Vagina (tissue), 2 donors: Measurements from ENCODE around the gene MRPS11. TPM values are rescaled to one million over a fixed set of nuclear protein-coding genes. Genes with fewer than 3 reads are reported as not detected.

Experiments used
- DNase-seq, 2 donors: peaks; one replicate each; pipeline ENCODE4 v3.0.0-alpha.2; 2017; ENCODE audit errors: extremely low spot score in 2 of 2
- H3K27ac ChIP-seq: fragments of 200-600 bp; sonication (generic); one replicate; pipeline ENCODE4 v1.5.1; 2019
- H3K27me3 ChIP-seq: fragments of 200-600 bp; sonication (generic); one replicate; pipeline ENCODE4 v1.5.1; 2019
- H3K36me3 ChIP-seq, 2 donors: fragments of 200-600 bp; sonication (generic); one replicate each; pipeline ENCODE4 v1.5.1; 2017 to 2019
- H3K4me1 ChIP-seq: fragments of 200-600 bp; sonication (generic); one replicate; pipeline ENCODE4 v1.5.1; 2019
- H3K4me3 ChIP-seq, 2 donors: fragments of 200-600 bp; sonication (generic); 1 replicate in 1 of 2; 2 replicates in 1 of 2; pipeline ENCODE4 v1.5.1; 2016 to 2019
- H3K9me3 ChIP-seq: fragments of 200-600 bp; sonication (generic); one replicate; pipeline ENCODE4 v1.5.1; 2019
- CTCF ChIP-seq, 3 experiments: fragments of 450-650 bp in 2 of 3; fragments of 200-600 bp in 1 of 3; sonication (generic) in 1 of 3; IDR thresholded peaks; one replicate each; pipeline ENCODE4 v1.5.1; 2017 to 2019; ENCODE audit warnings: antibody characterized with exemption in 3 of 3, mild to moderate bottlenecking in 2 of 3, moderate library complexity in 2 of 3
- POLR2A ChIP-seq, 2 donors: fragments of 450-650 bp; IDR thresholded peaks; one replicate each; pipeline ENCODE4 v1.6.1; 2017; ENCODE audit warnings: antibody characterized with exemption in 2 of 2, mild to moderate bottlenecking in 2 of 2, moderate library complexity in 2 of 2
- POLR2AphosphoS5 ChIP-seq, 2 donors: sonication (generic); formaldehyde crosslinking; IDR thresholded peaks; one replicate each; pipeline ENCODE4 v1.9.0; 2017; ENCODE audit warnings: antibody characterized with exemption in 2 of 2, mild to moderate bottlenecking in 2 of 2, low read depth in 1 of 2; ENCODE audit not compliant: insufficient read depth in 1 of 2
- intact Hi-C: fragments of 100-400 bp; cut with DNase I; formaldehyde crosslinking; loops from one replicate; pipeline ENCODE4 v1.15.1; 2023
- total RNA-seq: library from RNA; depleted of rRNA; stranded (reverse); fragments of >200 nt; gene quantifications from one replicate; pipeline ENCODE4 v1.2.3, GENCODE V29; 2016

MRPS11 gene
- total RNA-seq, 1 donor from 2014 or later: 27.5 TPM

- DNase-seq: no peak
- Histone ChIP-seq H3K9me3 (no peaks in the 10 kb centered on the region), H3K36me3 (peaks cover 0 to 11% of the 10 kb centered on the region in 2 donors), H3K4me1 (no peaks in the 10 kb centered on the region), H3K4me3 (no peak overlapping the region), H3K27me3 (no peaks in the 10 kb centered on the region), H3K27ac (no peak overlapping the region)
- intact Hi-C loops: no loop called here
- no peak for TF ChIP-seq CTCF (IDR thresholded peaks at IDR 0.05)
- TF ChIP-seq POLR2AphosphoS5 (IDR thresholded peaks at IDR 0.05; ENCODE audit: insufficient read depth in 1 of 2, low read depth in 1 of 2): no peak
- no peak for TF ChIP-seq POLR2A (IDR thresholded peaks at IDR 0.05)
Observed at GRCh38 chr15:88482263-88482662, 14.8 kb downstream of the MRPS11 start.

GRCh38 chr15:88484682-88485331, 17.3 kb downstream of the MRPS11 start:
- H3K36me3 ChIP-seq: no peaks in the 10 kb centered on the region
- DNase-seq: no peak
- H3K27me3 ChIP-seq: no peaks in the 10 kb centered on the region
- no peak for TF ChIP-seq POLR2AphosphoS5 (IDR thresholded peaks at IDR 0.05; ENCODE audit: insufficient read depth in 1 of 2, low read depth in 1 of 2)
- TF ChIP-seq CTCF (IDR thresholded peaks at IDR 0.05): no peak
- TF ChIP-seq POLR2A (IDR thresholded peaks at IDR 0.05): no peak
- H3K27ac ChIP-seq: no peak overlapping the region
- no peak overlapping the region for H3K4me3 ChIP-seq
- intact Hi-C loops: no loop called here
- no peaks in the 10 kb centered on the region for H3K4me1 ChIP-seq
- no peaks in the 10 kb centered on the region for H3K9me3 ChIP-seq

GRCh38 chr15:88487178-88487795, 19.8 kb downstream of the MRPS11 start:
- Histone ChIP-seq H3K9me3 (no peaks in the 10 kb centered on the region), H3K27ac (no peak overlapping the region), H3K4me3 (no peak overlapping the region), H3K36me3 (no peaks in the 10 kb centered on the region), H3K27me3 (no peaks in the 10 kb centered on the region), H3K4me1 (no peaks in the 10 kb centered on the region)
- DNase-seq: no peak
- intact Hi-C loops: no loop called here
- no peak for TF ChIP-seq POLR2AphosphoS5 (IDR thresholded peaks at IDR 0.05; ENCODE audit: insufficient read depth in 1 of 2, low read depth in 1 of 2)
- TF ChIP-seq CTCF (IDR thresholded peaks at IDR 0.05): no peak
- TF ChIP-seq POLR2A (IDR thresholded peaks at IDR 0.05): no peak

- no peak overlapping the region for H3K4me3 ChIP-seq
- no peaks in the 10 kb centered on the region for H3K4me1 ChIP-seq
- H3K9me3 ChIP-seq: no peaks in the 10 kb centered on the region
- H3K36me3 ChIP-seq: no peaks in the 10 kb centered on the region
- no peak overlapping the region for H3K27ac ChIP-seq
- intact Hi-C loops: no loop called here
- TF ChIP-seq POLR2AphosphoS5 (IDR thresholded peaks at IDR 0.05; ENCODE audit: insufficient read depth in 1 of 2, low read depth in 1 of 2): no peak
- no peak for TF ChIP-seq POLR2A (IDR thresholded peaks at IDR 0.05)
- no peak for TF ChIP-seq CTCF (IDR thresholded peaks at IDR 0.05)
- no peaks in the 10 kb centered on the region for H3K27me3 ChIP-seq
- DNase-seq: no peak
Observed at GRCh38 chr15:88487796-88488523, 20.5 kb downstream of the MRPS11 start.
